PC-3 (cell line): ENCODE results near the gene OSBPL6.

Source experiments
- EZH2 ChIP-seq: fragments of 300-600 bp; sonication (generic); IDR thresholded peaks from one replicate; pipeline ENCODE4 v1.6.1; 2017; ENCODE audit warnings: antibody characterized with exemption, mild to moderate bottlenecking, low read length; ENCODE audit not compliant: unreplicated experiment
- EZH2phosphoT487 ChIP-seq: fragments of 300-600 bp; sonication (generic); IDR thresholded peaks from 2 replicates; pipeline ENCODE4 v1.6.1; 2018; ENCODE audit warnings: mild to moderate bottlenecking, antibody characterized with exemption, low read length, borderline replicate concordance
- TF ChIP-seq, protein P1 (sequence below): fragments of 300-600 bp; sonication (generic); conservative IDR thresholded peaks from 2 replicates; pipeline ENCODE4 v1.5.1; 2017; ENCODE audit warnings: antibody characterized with exemption, low read depth, mild to moderate bottlenecking, low read length

GRCh38 chr2:178418426-178418825, 224.1 kb downstream of the OSBPL6 start:
- TF ChIP-seq, protein P1, sequence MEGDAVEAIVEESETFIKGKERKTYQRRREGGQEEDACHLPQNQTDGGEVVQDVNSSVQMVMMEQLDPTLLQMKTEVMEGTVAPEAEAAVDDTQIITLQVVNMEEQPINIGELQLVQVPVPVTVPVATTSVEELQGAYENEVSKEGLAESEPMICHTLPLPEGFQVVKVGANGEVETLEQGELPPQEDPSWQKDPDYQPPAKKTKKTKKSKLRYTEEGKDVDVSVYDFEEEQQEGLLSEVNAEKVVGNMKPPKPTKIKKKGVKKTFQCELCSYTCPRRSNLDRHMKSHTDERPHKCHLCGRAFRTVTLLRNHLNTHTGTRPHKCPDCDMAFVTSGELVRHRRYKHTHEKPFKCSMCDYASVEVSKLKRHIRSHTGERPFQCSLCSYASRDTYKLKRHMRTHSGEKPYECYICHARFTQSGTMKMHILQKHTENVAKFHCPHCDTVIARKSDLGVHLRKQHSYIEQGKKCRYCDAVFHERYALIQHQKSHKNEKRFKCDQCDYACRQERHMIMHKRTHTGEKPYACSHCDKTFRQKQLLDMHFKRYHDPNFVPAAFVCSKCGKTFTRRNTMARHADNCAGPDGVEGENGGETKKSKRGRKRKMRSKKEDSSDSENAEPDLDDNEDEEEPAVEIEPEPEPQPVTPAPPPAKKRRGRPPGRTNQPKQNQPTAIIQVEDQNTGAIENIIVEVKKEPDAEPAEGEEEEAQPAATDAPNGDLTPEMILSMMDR = no peak
- no peak for TF ChIP-seq EZH2
- TF ChIP-seq EZH2phosphoT487 = no peak
